Stimulated activated CD4-positive, alpha-beta T cell treated with anti-CD3 and anti-CD28 coated beads, TNF-alpha, amount 100 ng/mL, for 1 hour (primary cell): Measurements from ENCODE around the gene DES.

ENCODE experiments used
- DNase-seq, 3 donors: peaks; one replicate each; pipeline ENCODE4 v3.0.0-alpha.2; 2020; ENCODE audit warnings: low read depth in 3 of 3, low spot score in 1 of 3

The DES gene

DNA sequence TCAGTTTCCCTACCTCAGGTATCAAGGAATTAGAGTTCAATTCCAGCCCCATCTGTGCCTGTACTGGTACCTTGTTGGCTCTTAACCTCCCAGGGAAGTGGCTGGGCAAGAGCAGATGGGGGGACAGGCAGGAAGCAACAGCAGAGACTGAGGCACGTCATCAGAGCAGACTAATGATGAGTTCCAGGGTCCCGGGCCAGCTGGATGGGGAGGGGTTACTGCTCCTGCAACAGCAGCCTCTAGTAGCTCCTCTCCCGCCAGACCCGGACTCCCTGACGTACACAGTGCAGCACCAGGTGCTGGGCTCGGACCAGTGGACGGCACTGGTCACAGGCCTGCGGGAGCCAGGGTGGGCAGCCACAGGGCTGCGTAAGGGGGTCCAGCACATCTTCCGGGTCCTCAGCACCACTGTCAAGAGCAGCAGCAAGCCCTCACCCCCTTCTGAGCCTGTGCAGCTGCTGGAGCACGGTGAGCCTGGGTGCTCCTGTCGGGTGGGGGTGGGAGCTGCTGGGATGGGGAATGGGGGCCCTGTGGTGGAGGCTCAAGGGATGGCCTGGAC, 54.5 kb downstream of the DES start:
- no peak for DNase-seq

- DNase-seq: no peak
Observed at GRCh38 chr2:219473511-219473910, 55.3 kb downstream of the DES start.

DNA sequence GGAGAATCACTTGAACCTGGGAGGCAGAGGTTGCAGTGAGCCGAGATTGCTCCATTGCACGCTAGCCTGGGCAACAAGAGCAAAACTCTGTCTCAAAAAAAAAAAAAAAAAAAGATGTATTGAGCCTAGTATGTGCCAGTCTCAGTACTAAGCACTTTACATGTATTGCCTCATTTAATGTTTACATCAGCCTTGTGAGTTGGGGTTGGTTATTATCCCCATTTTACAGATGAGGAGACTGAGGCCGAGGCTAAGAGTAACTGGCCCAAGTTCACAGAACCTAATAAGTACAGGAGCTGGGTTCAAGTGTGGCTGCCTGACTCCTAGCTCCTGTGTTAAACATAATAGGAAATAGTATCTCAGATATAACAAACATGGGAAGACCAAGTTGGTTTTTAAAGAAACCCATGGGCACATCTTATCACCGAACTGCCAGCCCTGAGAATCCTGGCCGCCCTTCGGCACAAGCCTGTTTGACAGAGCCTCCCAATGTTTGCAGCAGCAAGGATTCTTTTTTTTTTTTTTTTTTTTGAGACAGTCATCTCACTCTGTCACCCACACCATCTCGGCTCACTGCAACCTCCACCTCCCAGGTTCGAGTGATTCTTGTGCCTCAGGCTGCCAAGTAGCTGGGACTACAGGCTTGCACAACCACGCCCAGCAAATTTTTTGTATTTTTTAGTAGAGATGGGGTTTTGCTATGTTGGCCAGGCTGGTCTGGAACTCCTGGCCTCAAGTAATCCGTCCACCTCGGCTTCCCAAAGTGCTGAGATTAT, 56.3 kb downstream of the DES start:
- DNase-seq: no peak

GRCh38 chr2:219475278-219475677, 57.1 kb downstream of the DES start:
- no peak for DNase-seq

- peak in 2 of 3 donors; percentile 22 to 49 for DNase-seq
Observed at GRCh38 chr2:219475697-219476651, 57.8 kb downstream of the DES start.
